ENCODE measurements around the gene TLE1.

- TF ChIP-seq CTCF (IDR thresholded peaks at IDR 0.05; ENCODE audit: insufficient read depth, low read length), result no peak
- no peak for TF ChIP-seq POLR2AphosphoS5 (IDR thresholded peaks at IDR 0.05; ENCODE audit: low read depth)
Observed at GRCh38 chr9:81717061-81717746, 27.9 kb upstream of the TLE1 start.
